Measurements from ENCODE around the gene DOK4.

The DOK4 gene

DNA sequence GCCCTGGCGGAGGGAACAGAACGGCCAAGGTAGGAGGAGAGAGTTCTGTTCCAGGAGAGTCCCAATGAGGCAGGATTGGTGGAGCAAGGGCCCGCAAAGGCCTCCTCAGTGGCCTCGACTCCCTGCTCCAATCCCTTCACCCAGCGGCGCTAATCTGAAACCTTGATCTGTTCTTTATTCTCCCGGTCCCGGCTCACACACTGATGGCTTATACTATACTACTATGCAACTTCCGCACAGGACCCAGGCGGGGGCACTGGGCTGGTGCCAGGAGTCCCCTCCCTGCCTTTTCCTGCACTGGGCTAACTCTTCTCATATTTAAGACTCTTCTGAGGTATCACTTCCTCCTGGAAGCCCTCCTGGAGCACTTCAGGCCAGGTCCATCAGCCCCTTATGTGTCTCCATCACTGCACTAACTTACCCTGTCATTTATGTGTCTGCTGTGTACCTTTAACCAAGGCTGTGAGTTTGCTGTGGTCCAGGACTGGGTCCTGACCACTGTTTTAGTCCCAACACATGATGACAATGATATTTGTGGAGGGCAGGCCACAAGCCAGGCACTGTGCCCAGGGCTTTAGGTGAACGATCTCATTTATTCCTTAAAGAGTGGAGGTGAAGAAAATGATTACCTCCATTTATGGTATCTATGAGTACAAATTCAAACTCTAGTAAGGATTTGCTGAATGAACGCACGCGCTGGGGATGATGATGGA, 43.3 kb upstream of the DOK4 start:
- H3K27me3 ChIP-seq (ENCODE audit: control insufficient read depth, insufficient read depth, low read length), result no peaks in the 10 kb centered on the region
- H3K4me1 ChIP-seq (ENCODE audit: control insufficient read depth, insufficient read depth, low read length), result peaks cover 23% of the 10 kb centered on the region
- no peak overlapping the region for H3K4me3 ChIP-seq (ENCODE audit: low read length)
- no peak overlapping the region for H3K9ac ChIP-seq (ENCODE audit: low read length)
- H3K36me3 ChIP-seq (ENCODE audit: control insufficient read depth, insufficient read depth, low read length), result no peaks in the 10 kb centered on the region
- H3K9me3 ChIP-seq (ENCODE audit: control insufficient read depth, low read length), result no peaks in the 10 kb centered on the region

DNA sequence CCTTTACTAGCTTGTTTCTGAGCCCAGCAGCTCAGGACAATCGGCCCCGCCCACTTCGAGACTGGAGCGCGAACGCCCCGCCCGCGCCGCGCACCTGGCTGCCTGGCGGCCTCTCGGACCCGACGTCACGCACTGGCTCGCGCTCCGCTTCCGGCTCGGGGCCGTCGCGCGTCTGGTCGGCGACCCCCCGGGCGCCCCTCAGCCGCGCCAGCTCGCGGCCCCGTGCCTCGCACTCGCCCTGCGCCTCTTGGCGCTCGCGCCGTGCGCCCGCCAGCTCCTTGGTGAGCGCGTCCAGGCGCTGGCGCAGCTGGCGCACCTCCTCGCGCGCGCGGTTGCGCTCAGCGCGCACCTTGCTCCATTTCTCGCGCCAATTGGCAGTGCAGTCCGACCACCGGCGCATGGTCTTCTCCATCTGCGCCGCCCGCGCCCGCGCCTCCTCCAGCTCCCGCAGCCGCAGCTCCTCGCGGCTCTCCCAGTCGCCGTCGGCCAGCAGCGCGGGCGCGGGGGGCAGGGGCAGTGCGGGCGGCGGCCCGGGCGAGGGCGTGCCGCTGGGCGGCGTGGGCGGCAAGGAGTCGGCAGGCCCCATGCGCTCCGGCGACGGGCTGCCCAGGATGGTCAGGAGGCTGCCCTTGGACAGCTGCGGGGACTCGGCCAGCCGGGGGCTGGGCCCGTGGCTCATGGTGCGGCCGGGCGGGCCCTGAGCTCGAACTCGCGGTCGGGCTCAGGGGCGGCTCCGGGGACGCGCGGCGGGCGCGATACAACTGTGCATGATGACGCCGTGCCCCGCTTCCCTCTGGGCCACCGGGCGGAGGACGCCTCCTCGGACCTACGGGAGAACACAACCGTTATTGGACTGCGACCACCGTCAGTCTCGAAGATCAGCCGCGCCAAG, 42.5 kb upstream of the DOK4 start:
- Histone ChIP-seq H3K9me3 (ENCODE audit: control insufficient read depth, low read length) (no peaks in the 10 kb centered on the region), H3K9ac (ENCODE audit: low read length) (no peak overlapping the region), H3K4me1 (ENCODE audit: control insufficient read depth, insufficient read depth, low read length) (peaks cover 17% of the 10 kb centered on the region), H3K36me3 (ENCODE audit: control insufficient read depth, insufficient read depth, low read length) (no peaks in the 10 kb centered on the region), H3K4me3 (ENCODE audit: low read length) (no peak overlapping the region), H3K27me3 (ENCODE audit: control insufficient read depth, insufficient read depth, low read length) (no peaks in the 10 kb centered on the region)

DNA sequence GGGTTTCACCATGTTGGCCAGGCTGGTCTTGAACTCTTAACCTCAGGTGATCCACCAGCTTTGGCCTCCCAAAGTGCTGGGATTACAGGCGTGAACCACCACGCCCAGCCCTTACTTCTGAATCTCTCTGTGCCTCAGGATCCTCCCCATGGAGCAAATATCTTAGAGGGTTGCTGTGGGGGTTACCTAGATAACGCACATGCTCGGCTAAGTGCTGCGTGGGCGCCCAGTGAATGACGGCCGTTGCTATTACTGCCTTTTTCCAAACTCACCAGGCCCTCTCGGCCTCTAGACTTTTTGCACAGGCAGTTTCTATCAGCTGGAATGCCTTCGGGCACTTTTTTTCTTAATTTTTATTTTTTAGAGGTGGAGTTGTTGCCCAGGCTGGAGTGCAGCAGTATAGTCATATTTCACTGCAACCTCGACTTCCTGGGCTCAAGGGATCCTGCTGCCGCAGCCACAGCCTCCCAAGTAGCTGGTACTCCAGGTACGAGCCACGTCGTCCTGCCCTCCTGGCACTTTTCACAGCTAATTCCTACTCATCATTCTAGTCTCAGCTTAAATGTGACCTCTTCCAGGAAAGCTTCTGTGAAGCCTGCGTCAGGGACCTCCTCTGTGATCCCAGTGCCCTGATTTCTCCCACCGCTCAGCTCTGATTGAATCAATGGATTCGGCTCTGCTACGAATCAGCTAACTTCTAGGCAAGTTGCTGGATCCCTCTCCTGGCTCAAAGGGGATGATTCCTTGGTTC, 41.5 kb upstream of the DOK4 start:
- no peak overlapping the region for H3K9ac ChIP-seq (ENCODE audit: low read length)
- no peaks in the 10 kb centered on the region for H3K36me3 ChIP-seq (ENCODE audit: control insufficient read depth, insufficient read depth, low read length)
- H3K9me3 ChIP-seq (ENCODE audit: control insufficient read depth, low read length), result no peaks in the 10 kb centered on the region
- H3K27me3 ChIP-seq (ENCODE audit: control insufficient read depth, insufficient read depth, low read length), result no peaks in the 10 kb centered on the region
- H3K4me3 ChIP-seq (ENCODE audit: low read length), result no peak overlapping the region
- H3K4me1 ChIP-seq (ENCODE audit: control insufficient read depth, insufficient read depth, low read length), result peaks cover 15% of the 10 kb centered on the region

DNA sequence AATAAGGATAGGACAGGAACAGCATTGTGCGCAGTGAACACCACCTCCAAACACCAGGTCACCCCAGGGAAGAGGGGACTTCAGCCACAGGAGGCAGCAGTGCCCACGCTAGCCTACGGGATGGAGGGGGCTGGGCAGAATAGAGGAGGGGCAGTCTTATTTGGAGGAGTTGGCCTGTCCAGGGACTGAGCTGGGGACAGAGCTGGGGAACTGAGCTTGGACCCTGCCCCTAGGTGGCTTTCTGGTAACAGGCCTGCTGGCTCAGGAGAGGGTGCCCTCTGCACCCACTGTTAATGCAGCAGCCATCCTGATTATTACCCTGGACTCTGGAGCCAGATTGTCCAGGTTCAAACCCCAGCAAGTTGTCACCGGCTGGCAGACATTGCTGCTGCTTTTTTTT, 40.7 kb upstream of the DOK4 start:
- Histone ChIP-seq H3K4me1 (ENCODE audit: control insufficient read depth, insufficient read depth, low read length) (peaks cover 15% of the 10 kb centered on the region), H3K27me3 (ENCODE audit: control insufficient read depth, insufficient read depth, low read length) (no peaks in the 10 kb centered on the region), H3K36me3 (ENCODE audit: control insufficient read depth, insufficient read depth, low read length) (no peaks in the 10 kb centered on the region), H3K4me3 (ENCODE audit: low read length) (no peak overlapping the region), H3K9me3 (ENCODE audit: control insufficient read depth, low read length) (no peaks in the 10 kb centered on the region), H3K9ac (ENCODE audit: low read length) (no peak overlapping the region)

DNA sequence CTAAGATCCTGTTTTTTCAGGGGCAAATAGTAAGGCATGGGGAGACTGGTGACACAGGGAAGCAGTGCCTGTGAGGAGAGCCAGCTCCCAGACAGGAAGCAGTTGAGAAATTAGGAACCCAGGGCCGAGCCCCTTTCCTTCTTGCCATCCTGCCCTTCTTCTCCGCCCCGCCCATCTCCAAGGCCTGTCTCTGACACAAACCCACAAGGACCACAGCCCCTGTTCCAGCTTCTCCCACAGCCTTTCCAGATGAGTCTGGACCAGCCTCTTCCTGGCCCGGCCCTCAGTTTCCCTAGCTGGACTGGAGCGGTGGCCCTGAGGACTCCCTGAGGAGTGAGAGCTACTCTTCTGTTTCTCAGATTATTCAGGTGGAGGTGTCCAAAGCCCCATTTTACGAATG, 40.2 kb upstream of the DOK4 start:
- Histone ChIP-seq H3K4me3 (ENCODE audit: low read length) (no peak overlapping the region), H3K9ac (ENCODE audit: low read length) (no peak overlapping the region), H3K9me3 (ENCODE audit: control insufficient read depth, low read length) (no peaks in the 10 kb centered on the region), H3K36me3 (ENCODE audit: control insufficient read depth, insufficient read depth, low read length) (no peaks in the 10 kb centered on the region), H3K4me1 (ENCODE audit: control insufficient read depth, insufficient read depth, low read length) (peaks cover 15% of the 10 kb centered on the region), H3K27me3 (ENCODE audit: control insufficient read depth, insufficient read depth, low read length) (no peaks in the 10 kb centered on the region)

DNA sequence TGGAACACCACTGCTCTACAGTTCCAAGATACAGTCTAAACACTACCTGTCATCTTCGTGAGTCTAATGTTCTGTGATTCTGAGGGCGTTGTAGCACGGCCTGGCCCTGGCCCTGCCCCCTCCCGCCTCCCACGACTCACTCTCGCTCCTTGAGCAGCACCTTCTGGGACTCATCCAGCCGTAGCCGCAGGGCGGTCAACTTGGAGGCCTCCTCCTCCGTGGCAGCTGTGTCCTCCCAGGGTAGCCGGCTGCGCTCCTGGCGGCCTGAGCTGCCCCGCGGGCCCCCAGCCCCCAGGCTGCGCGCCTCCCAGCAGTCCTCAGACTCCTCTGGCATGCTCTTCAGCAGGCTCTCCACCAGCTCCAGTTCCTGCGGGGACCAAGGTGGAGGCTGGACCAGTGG, 39.5 kb upstream of the DOK4 start:
- Histone ChIP-seq H3K9me3 (ENCODE audit: control insufficient read depth, low read length) (no peaks in the 10 kb centered on the region), H3K9ac (ENCODE audit: low read length) (no peak overlapping the region), H3K4me3 (ENCODE audit: low read length) (no peak overlapping the region), H3K36me3 (ENCODE audit: control insufficient read depth, insufficient read depth, low read length) (no peaks in the 10 kb centered on the region), H3K4me1 (ENCODE audit: control insufficient read depth, insufficient read depth, low read length) (peaks cover 13% of the 10 kb centered on the region), H3K27me3 (ENCODE audit: control insufficient read depth, insufficient read depth, low read length) (no peaks in the 10 kb centered on the region)

DNA sequence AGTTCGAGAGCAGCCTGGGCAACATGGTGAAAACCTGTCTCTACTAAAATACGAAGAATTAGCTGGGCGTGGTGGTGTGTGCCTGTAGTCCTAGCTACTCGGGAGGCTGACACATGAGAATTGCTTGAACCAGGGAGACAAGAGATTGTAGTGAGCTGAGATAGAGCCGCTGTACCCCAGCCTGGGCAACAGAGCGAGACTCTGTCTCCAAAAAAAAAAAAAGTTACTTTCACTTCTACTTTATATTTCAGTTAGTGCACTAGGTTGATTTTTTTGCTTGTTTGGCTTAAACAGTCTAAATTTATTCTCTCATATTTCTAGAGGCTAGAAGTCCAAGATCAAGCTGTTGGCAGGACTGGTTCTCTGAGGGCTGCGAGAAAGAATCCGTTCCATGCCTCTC, 36.7 kb upstream of the DOK4 start:
- H3K27me3 ChIP-seq (ENCODE audit: control insufficient read depth, insufficient read depth, low read length), result no peaks in the 10 kb centered on the region
- H3K36me3 ChIP-seq (ENCODE audit: control insufficient read depth, insufficient read depth, low read length), result no peaks in the 10 kb centered on the region
- H3K4me1 ChIP-seq (ENCODE audit: control insufficient read depth, insufficient read depth, low read length), result no peaks in the 10 kb centered on the region
- no peak overlapping the region for H3K9ac ChIP-seq (ENCODE audit: low read length)
- H3K4me3 ChIP-seq (ENCODE audit: low read length), result no peak overlapping the region
- H3K9me3 ChIP-seq (ENCODE audit: control insufficient read depth, low read length), result no peaks in the 10 kb centered on the region

DNA sequence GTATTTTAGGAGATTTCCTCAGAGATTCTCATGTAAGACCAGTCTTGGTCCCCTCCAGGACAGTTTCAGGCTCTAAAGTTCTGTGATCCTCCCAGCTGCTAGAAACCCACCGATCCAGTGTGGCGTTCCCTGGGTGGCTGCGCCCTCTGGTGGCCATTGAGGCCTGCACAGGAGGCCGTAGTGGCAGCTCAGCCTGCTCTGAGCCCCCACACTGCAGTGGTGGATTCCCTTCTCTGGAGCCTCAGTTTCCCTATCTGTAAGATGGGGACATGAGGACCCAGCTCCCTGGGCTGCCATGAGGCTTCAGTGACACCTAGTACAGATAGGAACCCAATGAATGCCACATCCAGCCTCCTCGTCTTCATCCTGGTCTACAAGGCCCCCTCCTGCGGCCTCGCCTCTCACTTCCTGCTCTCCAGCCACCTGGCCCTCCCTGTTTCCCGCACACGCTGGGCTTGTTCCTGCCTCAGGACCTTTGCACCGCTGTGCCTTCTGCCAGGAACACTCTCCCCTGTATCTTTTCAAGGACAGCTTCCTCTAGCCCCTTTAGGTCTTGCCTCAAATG, 33.6 kb upstream of the DOK4 start:
- Histone ChIP-seq H3K27me3 (ENCODE audit: control insufficient read depth, insufficient read depth, low read length) (no peaks in the 10 kb centered on the region), H3K4me1 (ENCODE audit: control insufficient read depth, insufficient read depth, low read length) (no peaks in the 10 kb centered on the region), H3K9me3 (ENCODE audit: control insufficient read depth, low read length) (no peaks in the 10 kb centered on the region), H3K36me3 (ENCODE audit: control insufficient read depth, insufficient read depth, low read length) (no peaks in the 10 kb centered on the region), H3K4me3 (ENCODE audit: low read length) (no peak overlapping the region), H3K9ac (ENCODE audit: low read length) (no peak overlapping the region)

DNA sequence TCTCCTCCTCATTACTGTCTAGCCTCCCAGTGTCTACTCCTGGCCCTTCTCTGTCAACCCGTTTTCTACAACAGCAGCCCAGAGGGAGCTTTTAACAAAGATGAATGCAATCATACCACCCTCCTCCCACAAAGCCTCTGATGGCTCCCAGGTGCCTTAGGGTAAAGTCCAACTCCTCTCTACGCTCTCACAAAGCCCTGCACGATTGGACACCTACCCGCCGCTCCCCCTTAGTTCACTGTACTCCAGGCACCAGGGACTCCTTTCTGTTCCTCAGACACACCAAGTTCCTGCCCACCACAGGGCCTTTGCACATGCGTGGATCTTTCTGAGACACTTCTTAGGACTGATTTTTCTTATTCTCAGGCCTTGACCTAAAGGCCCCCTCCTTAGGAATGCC, 32.6 kb upstream of the DOK4 start:
- Histone ChIP-seq H3K4me1 (ENCODE audit: control insufficient read depth, insufficient read depth, low read length) (no peaks in the 10 kb centered on the region), H3K4me3 (ENCODE audit: low read length) (no peak overlapping the region), H3K27me3 (ENCODE audit: control insufficient read depth, insufficient read depth, low read length) (no peaks in the 10 kb centered on the region), H3K9ac (ENCODE audit: low read length) (no peak overlapping the region), H3K36me3 (ENCODE audit: control insufficient read depth, insufficient read depth, low read length) (no peaks in the 10 kb centered on the region), H3K9me3 (ENCODE audit: control insufficient read depth, low read length) (no peaks in the 10 kb centered on the region)

DNA sequence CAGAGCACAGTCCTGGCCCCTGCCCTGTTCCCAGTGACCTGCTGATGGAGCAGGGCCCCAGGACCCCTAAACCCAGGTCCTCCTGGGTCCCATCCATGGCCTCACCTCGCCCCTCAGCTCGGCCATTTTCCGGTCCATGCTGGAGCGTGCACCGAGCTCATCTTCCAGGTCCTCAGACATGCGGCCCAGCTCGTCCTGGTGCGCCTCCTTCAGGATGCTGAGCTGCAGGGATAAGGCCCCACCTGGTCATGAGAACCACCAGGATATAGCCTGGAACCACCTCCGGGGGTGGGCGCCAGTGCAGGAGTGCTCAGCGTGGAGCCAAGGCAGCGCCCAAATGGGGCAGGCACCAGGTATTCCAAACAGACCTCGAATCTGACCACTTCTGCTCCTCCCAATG, 32.2 kb upstream of the DOK4 start:
- Histone ChIP-seq H3K4me1 (ENCODE audit: control insufficient read depth, insufficient read depth, low read length) (no peaks in the 10 kb centered on the region), H3K27me3 (ENCODE audit: control insufficient read depth, insufficient read depth, low read length) (no peaks in the 10 kb centered on the region), H3K9me3 (ENCODE audit: control insufficient read depth, low read length) (no peaks in the 10 kb centered on the region), H3K36me3 (ENCODE audit: control insufficient read depth, insufficient read depth, low read length) (no peaks in the 10 kb centered on the region), H3K4me3 (ENCODE audit: low read length) (no peak overlapping the region), H3K9ac (ENCODE audit: low read length) (no peak overlapping the region)

DNA sequence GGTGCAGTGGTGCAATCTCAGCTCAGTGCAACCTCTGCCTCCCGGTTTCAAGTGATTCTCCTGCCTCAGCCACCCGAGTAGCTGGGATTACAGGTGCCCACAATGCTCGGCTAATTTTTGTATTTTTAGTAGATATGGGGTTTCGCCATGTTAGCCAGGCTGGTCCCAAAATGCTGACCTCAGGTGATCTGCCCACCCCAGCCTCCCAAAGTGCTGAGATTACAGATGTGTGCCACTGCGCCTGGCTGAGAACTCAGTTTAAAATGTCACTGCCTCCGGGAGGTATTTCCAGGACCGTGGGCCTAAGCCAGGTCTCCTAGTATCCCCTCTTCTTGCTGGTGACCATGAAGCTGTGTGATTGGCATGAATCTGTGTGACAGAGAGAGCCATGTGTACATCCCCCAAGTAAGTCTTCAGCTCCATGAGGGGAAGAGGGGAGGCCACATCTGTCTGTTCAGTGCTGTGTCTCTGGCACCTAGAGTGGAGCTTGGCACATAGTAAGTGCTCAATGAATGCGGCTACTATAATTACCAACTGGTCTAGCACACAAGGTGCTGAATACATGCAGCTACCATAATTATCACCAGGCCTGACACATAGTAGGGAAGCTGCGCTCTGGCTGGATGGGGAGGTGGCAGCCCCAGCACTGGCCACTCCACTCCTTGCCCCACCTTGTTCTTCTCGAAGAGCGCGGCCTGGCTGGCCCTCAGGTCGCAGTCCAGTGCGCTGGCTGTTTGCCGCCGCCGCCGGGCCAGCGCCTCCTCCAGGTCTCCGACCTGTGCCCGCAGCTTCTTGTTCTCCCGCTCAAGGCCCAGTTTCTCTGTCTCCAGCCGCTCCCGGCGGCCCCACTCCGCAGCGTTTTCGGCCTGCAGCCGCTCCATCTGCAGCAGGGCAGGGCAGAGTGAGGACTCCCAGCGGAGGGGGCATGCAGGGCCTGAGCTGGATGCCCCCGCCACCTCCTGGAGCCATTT, 31.4 kb upstream of the DOK4 start:
- no peaks in the 10 kb centered on the region for H3K36me3 ChIP-seq (ENCODE audit: control insufficient read depth, insufficient read depth, low read length)
- no peak overlapping the region for H3K9ac ChIP-seq (ENCODE audit: low read length)

More for the DNA sequence above, 31.4 kb upstream of the DOK4 start:
- no peaks in the 10 kb centered on the region for H3K27me3 ChIP-seq (ENCODE audit: control insufficient read depth, insufficient read depth, low read length)
- no peaks in the 10 kb centered on the region for H3K4me1 ChIP-seq (ENCODE audit: control insufficient read depth, insufficient read depth, low read length)
- no peaks in the 10 kb centered on the region for H3K9me3 ChIP-seq (ENCODE audit: control insufficient read depth, low read length)
- H3K4me3 ChIP-seq (ENCODE audit: low read length), result no peak overlapping the region
